Naive thymus-derived CD4-positive, alpha-beta T cell (primary cell): ENCODE measurements around the gene ZNF195. TPM values are rescaled to one million over a fixed set of nuclear protein-coding genes. Genes with fewer than 3 reads are reported as not detected.
"Not testable (repeated sequence)": the region's sequence is repeated elsewhere in the genome, so short reads cannot be mapped to it uniquely, and the experiment has no call there.

Experiments used
- ATAC-seq: fragments of 150-1000 bp; cut with Tn5 transposase; 2 replicates; pipeline ENCODE4 v1.10.0; 2021; ENCODE audit warnings: mild to moderate bottlenecking, moderate library complexity
- CTCF ChIA-PET: fragments of 350-600 bp; sonication (Branson Sonifier 250); formaldehyde crosslinking; loops from one replicate; lab custom pipeline; 2021; ENCODE audit warnings: antibody characterized with exemption; lab: Charles Lee
- POLR2A ChIA-PET: fragments of 350-600 bp; sonication (Branson Sonifier 250); formaldehyde crosslinking; loops from one replicate; lab custom pipeline; 2021; ENCODE audit warnings: antibody characterized with exemption, inconsistent platforms; lab: Charles Lee
- DNase-seq, 9 donors: peaks; one replicate each; pipeline versions ENCODE4 v3.0.0 to v3.0.0-alpha.2; 2020 to 2022; ENCODE audit warnings: mixed read lengths in 1 of 9
- H3K27ac ChIP-seq: one replicate; pipeline ENCODE4 v1.7.0; 2013; ENCODE audit warnings: mild to moderate bottlenecking, low read depth, low read length, moderate library complexity
- H3K27me3 ChIP-seq, 2 donors: one replicate each; pipeline ENCODE4 v1.7.0; 2013; ENCODE audit warnings: low read length in 2 of 2, mild to moderate bottlenecking in 2 of 2, moderate library complexity in 2 of 2; ENCODE audit not compliant: control insufficient read depth in 2 of 2, insufficient read depth in 2 of 2
- H3K36me3 ChIP-seq, 3 experiments: 1 replicate in 2 of 3; 2 replicates in 1 of 3; pipeline ENCODE4 v1.7.0; 2013; ENCODE audit warnings: low read length in 3 of 3, mild to moderate bottlenecking in 3 of 3, moderate library complexity in 1 of 3; ENCODE audit not compliant: insufficient read depth in 3 of 3, control insufficient read depth in 2 of 3
- H3K4me1 ChIP-seq, 2 donors: one replicate each; pipeline ENCODE4 v1.7.0; 2013; ENCODE audit warnings: low read length in 2 of 2, mild to moderate bottlenecking in 2 of 2, moderate library complexity in 1 of 2; ENCODE audit not compliant: control insufficient read depth in 2 of 2, insufficient read depth in 2 of 2
- H3K4me3 ChIP-seq: 2 replicates; pipeline ENCODE4 v1.7.0; 2013; ENCODE audit warnings: mild to moderate bottlenecking, low read length
- H3K9me3 ChIP-seq, 3 experiments: 1 replicate in 2 of 3; 2 replicates in 1 of 3; pipeline ENCODE4 v1.7.0; 2013; ENCODE audit warnings: low read length in 3 of 3; ENCODE audit not compliant: control insufficient read depth in 2 of 3
- H3K27ac Mint-ChIP-seq, 9 donors: one replicate each; pipeline ENCODE4 v1.8.0; 2020 to 2022; ENCODE audit warnings: mixed read lengths in 9 of 9, mild to moderate bottlenecking in 8 of 9, moderate library complexity in 5 of 9, inconsistent platforms in 2 of 9
- H3K27me3 Mint-ChIP-seq, 5 donors: one replicate each; pipeline ENCODE4 v1.8.0; 2021 to 2022; ENCODE audit warnings: mixed read lengths in 5 of 5, mild to moderate bottlenecking in 1 of 5
- H3K36me3 Mint-ChIP-seq, 5 donors: one replicate each; pipeline ENCODE4 v1.8.0; 2020 to 2022; ENCODE audit warnings: mixed read lengths in 5 of 5, mild to moderate bottlenecking in 3 of 5, inconsistent platforms in 1 of 5
- H3K4me1 Mint-ChIP-seq, 7 donors: one replicate each; pipeline ENCODE4 v1.8.0; 2020 to 2022; ENCODE audit warnings: mixed read lengths in 7 of 7, mild to moderate bottlenecking in 3 of 7, inconsistent platforms in 1 of 7
- H3K4me3 Mint-ChIP-seq, 10 donors: one replicate each; pipeline ENCODE4 v1.8.0; 2020 to 2022; ENCODE audit warnings: mild to moderate bottlenecking in 10 of 10, mixed read lengths in 10 of 10, moderate library complexity in 6 of 10, inconsistent platforms in 2 of 10
- H3K9me3 Mint-ChIP-seq, 11 donors: one replicate each; pipeline ENCODE4 v1.8.0; 2020 to 2022; ENCODE audit warnings: mixed read lengths in 11 of 11, mild to moderate bottlenecking in 4 of 11, inconsistent platforms in 1 of 11, moderate library complexity in 1 of 11
- intact Hi-C, 2 donors: fragments of 100-400 bp; cut with micrococcal nuclease; formaldehyde crosslinking; loops; one replicate each; pipeline ENCODE4 v1.15.1; 2023
- polyA plus RNA-seq, 2 donors: library from polyadenylated mRNA; unstranded; fragments of 300-500 nt; fragmentation: Illumina TruSeq; gene quantifications; one replicate each; pipeline ENCODE4 v1.2.3, GENCODE V29; 2021
- total RNA-seq, 6 experiments: library from RNA in 5 of 6; stranded (reverse) in 5 of 6; gene quantifications; 1 replicate in 5 of 6; 2 replicates in 1 of 6; pipeline ENCODE4 v1.2.3 and lab custom pipeline; 2021 to 2026

ZNF195 gene
- total and polyA plus RNA-seq, 7 experiments from 2014 or later: 18.4 to 39.0 (median 29.9) TPM

DNA sequence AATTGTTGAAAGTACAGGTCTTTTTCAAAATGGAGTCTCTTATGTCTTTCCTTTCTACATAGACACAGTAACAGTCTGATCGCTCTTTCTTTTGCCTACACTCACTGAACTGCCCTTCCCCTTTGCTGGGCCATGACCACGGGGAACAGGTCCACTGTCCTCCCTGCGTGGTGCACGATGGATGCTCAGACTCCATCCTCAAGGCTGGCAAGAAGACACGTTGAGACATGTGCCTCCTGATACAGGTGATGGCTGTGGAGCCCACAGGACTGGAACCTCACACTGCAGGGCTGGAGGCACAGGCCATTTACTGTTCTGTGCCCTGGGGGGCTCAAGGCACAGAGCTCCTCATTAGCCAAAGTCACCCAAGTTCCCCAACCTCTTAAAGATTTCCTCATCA is 16.5 kb upstream of the ZNF195 start:
- H3K4me1 Mint-ChIP-seq, H3K36me3 Mint-ChIP-seq, H3K27me3 ChIP-seq, H3K27ac ChIP-seq, ATAC-seq, H3K9me3 ChIP-seq, H3K4me3 ChIP-seq, POLR2A ChIA-PET, H3K9me3 Mint-ChIP-seq, H3K36me3 ChIP-seq, DNase-seq, H3K4me1 ChIP-seq, intact Hi-C loops, H3K4me3 Mint-ChIP-seq, H3K27ac Mint-ChIP-seq: not testable (repeated sequence)
- H3K27me3 Mint-ChIP-seq: peaks cover 0 to 25% (median 9%) of the 10 kb centered on the region in 5 donors
- CTCF ChIA-PET: interaction anchor here (0.7 kb wide), 1 partner anchor 40 kb away, joined by 4 read pairs; no protein-coding TSS in a partner anchor

DNA sequence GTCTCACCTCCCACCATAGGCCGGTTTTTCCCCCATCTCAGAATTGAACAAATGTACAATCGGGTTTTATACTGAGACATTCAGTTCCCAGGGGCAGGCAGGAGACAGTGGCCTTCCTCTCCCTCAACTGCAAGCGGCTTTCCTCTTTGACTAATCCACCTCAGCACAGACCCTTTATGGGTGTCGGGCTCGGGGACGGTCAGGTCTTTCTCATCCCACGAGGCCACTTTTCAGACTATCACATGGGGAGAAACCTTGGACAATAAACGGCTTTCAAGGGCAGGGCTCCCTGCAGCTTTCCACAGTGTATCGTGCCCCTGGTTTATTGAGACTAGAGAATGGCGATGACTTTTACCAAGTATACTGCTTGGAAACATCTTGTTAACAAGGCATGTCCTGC is 16.0 kb upstream of the ZNF195 start:
- H3K4me3 Mint-ChIP-seq, H3K27ac Mint-ChIP-seq, H3K4me1 ChIP-seq, H3K27me3 ChIP-seq, H3K4me3 ChIP-seq, H3K4me1 Mint-ChIP-seq, H3K36me3 ChIP-seq, H3K36me3 Mint-ChIP-seq, H3K9me3 ChIP-seq, POLR2A ChIA-PET, intact Hi-C loops, ATAC-seq, H3K27ac ChIP-seq, DNase-seq, H3K9me3 Mint-ChIP-seq, CTCF ChIA-PET: not testable (repeated sequence)
- peaks cover 0 to 25% (median 9%) of the 10 kb centered on the region in 5 donors for H3K27me3 Mint-ChIP-seq

DNA sequence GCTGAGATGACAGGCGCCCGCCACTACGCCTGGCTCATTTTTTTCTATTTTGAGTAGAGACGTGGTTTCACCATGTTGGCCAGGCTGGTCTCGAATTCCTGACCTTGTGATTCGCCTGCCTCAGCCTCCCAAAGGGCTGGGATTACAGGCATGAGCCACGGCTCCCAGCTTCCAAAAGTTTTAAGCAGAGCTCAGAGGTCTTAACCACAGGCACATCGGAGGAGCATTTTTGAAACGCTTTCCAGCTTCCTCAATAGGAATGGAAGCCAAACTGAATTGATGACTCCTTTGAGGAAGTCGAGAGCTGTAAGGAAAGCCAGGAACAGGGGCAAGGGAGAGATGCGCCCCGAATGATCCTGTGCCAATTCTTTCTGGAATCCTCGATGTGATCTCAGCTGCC is 14.5 kb upstream of the ZNF195 start:
- POLR2A ChIA-PET, H3K27ac Mint-ChIP-seq, H3K4me3 ChIP-seq, H3K27me3 ChIP-seq, CTCF ChIA-PET, H3K36me3 Mint-ChIP-seq, H3K36me3 ChIP-seq, H3K9me3 ChIP-seq, H3K27ac ChIP-seq, DNase-seq, H3K4me1 Mint-ChIP-seq, H3K4me1 ChIP-seq, ATAC-seq, H3K4me3 Mint-ChIP-seq, intact Hi-C loops: not testable (repeated sequence)
- peaks cover 0 to 25% (median 9%) of the 10 kb centered on the region in 5 donors for H3K27me3 Mint-ChIP-seq
- peaks cover 0 to 16% (median 1%) of the 10 kb centered on the region in 11 donors for H3K9me3 Mint-ChIP-seq

DNA sequence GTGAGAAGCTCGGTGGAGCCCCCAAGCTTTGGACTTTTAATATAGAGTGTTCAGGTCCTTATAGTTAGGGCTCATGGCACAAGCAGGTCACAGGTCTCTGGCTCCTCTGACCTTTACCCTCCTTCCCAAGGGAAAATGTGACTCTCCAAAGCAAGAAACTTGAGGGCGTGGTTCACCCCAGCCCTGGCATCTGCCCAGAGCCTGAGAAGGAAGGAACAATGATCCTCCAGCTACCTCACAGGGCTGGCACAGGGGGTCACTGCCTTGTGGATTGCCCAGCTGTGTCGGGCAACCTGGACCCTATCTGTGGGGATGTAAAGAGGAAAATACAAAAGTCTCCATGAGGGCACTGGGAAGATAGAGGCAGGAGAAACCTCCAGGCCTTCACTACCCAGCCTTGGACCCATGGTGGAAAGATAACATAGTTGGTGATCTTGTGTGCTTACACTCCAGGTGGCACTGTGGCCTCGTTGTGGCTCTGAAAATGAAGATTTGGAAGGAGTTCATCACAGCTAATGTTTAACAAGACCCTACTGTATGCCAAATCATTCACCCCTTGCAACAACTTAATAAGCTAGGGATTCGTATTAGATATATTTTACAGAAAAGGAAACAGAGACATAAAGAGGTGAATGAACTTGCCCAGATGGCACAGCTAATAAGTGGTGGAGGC is 3.8 kb upstream of the ZNF195 start:
- intact Hi-C loops: no loop called here
- Histone ChIP-seq H3K27me3 (no peaks in the 10 kb centered on the region), H3K4me1 (peaks cover 12 to 13% of the 10 kb centered on the region in 2 donors), H3K27ac (no peak overlapping the region), H3K9me3 (no peaks in the 10 kb centered on the region), H3K4me3 (no peak overlapping the region), H3K36me3 (peaks cover 0 to 5% (median 0%) of the 10 kb centered on the region in 3 experiments)
- peaks cover 8 to 31% (median 27%) of the 10 kb centered on the region in 7 donors for H3K4me1 Mint-ChIP-seq
- ChIA-PET CTCF (no interaction called here), POLR2A (interaction anchor here (1.1 kb wide), 1 partner anchor 40 kb away, joined by 3 read pairs; no protein-coding TSS in a partner anchor)
- DNase-seq (no peak), ATAC-seq (no peak)
- H3K36me3 Mint-ChIP-seq: peaks cover 0 to 12% (median 3%) of the 10 kb centered on the region in 5 donors
- H3K9me3 Mint-ChIP-seq: peaks cover 0 to 22% (median 2%) of the 10 kb centered on the region in 11 donors
- no peak overlapping the region for H3K27ac Mint-ChIP-seq
- no peak overlapping the region for H3K4me3 Mint-ChIP-seq
- H3K27me3 Mint-ChIP-seq: peaks cover 0 to 9% (median 0%) of the 10 kb centered on the region in 5 donors

DNA sequence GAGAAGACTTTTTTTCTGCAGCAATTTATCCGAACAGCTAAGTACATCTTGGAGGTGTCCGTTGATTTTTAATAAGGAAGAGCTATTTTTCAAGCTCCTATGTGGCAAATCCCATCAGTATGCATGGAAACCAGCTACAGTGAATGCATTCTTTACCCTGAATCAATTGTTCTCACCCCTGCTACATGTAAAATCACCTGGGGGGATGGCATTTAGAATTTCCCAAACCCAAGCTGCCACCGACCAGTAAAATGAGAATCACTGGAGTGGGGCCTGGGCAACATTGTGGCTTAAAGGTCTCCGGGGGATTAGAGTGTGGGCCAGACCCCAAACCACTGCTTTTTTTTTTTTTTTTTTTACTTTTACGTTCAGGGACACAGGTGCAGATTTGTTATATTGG is 2.8 kb upstream of the ZNF195 start:
- peaks cover 0 to 24% (median 2%) of the 10 kb centered on the region in 11 donors for H3K9me3 Mint-ChIP-seq
- H3K27ac Mint-ChIP-seq: no peak overlapping the region
- no peak overlapping the region for H3K4me3 Mint-ChIP-seq
- POLR2A ChIA-PET: interaction anchor here (0.9 to 1.1 kb wide), 2 partner anchors 10 to 41 kb away, joined by 3 to 4 read pairs; no protein-coding TSS in a partner anchor
- Histone ChIP-seq H3K27me3 (no peaks in the 10 kb centered on the region), H3K4me1 (peaks cover 17% of the 10 kb centered on the region in 2 donors), H3K27ac (no peak overlapping the region), H3K36me3 (peaks cover 0 to 5% (median 0%) of the 10 kb centered on the region in 3 experiments), H3K9me3 (no peaks in the 10 kb centered on the region), H3K4me3 (no peak overlapping the region)
- peaks cover 0 to 9% (median 0%) of the 10 kb centered on the region in 5 donors for H3K27me3 Mint-ChIP-seq
- peaks cover 0 to 21% (median 8%) of the 10 kb centered on the region in 5 donors for H3K36me3 Mint-ChIP-seq
- DNase-seq (no peak), ATAC-seq (no peak)
- CTCF ChIA-PET: interaction anchor here (3.3 kb wide), 1 partner anchor 27 kb away, joined by 13 read pairs; no protein-coding TSS in a partner anchor
- intact Hi-C loops: no loop called here
- peaks cover 17 to 41% (median 37%) of the 10 kb centered on the region in 7 donors for H3K4me1 Mint-ChIP-seq

DNA sequence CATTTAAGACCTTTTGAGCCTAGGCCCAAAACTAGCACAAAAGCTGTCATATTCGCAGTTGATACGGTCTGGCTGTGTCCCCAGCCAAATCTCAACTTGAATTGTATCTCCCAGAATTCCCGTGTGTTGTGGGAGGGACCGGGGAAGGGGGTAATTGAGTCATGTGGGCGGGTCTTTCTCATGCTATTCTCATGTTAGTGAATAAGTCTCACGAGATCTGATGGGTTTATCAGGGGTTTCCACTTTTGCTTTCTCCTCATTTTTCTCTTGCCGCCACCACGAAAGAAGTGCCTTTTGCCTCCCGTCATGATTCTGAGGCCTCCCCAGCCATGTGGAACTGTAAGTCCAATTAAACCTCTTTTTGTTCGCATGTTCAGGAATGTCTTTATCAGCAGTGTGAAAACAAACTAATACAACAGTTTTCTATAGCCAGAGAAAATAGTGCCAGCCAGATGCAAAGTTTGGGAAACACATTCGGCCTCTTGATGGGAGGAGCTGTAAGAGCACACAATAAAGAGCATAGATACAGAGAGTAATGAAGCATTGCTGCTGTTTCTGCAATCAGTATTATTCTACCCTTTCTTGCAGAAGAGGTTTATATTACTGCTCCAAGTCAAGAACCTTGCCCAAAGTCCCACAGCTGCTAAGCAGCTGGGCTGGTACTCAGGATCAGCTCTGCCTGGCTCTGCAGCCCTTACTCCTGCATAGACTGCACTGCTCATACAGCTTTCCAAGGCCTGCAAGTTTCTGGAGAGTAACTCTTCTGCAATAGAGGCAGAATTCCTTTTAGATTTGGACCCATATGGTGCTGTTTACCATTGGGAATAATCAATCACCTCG is 2.0 kb upstream of the ZNF195 start:
- intact Hi-C loops: no loop called here
- Mint-ChIP-seq H3K36me3 (peaks cover 0 to 29% (median 14%) of the 10 kb centered on the region in 5 donors), H3K27me3 (peaks cover 0 to 3% (median 0%) of the 10 kb centered on the region in 5 donors), H3K27ac (peak overlapping the region in 6 of 9 donors; percentile 36 to 72 (median 52)), H3K4me1 (peaks cover 23 to 49% (median 45%) of the 10 kb centered on the region in 7 donors), H3K9me3 (peaks cover 0 to 22% (median 0%) of the 10 kb centered on the region in 11 donors), H3K4me3 (peak overlapping the region in 4 of 10 donors; percentile 25 to 100 (median 74))
- Histone ChIP-seq H3K27ac (no peak overlapping the region), H3K4me3 (no peak overlapping the region), H3K36me3 (peaks cover 0 to 5% (median 0%) of the 10 kb centered on the region in 3 experiments), H3K9me3 (no peaks in the 10 kb centered on the region), H3K4me1 (peaks cover 17 to 23% of the 10 kb centered on the region in 2 donors), H3K27me3 (no peaks in the 10 kb centered on the region)
- no peak for ATAC-seq
- ChIA-PET POLR2A (interaction anchor here (0.7 to 0.9 kb wide), 2 partner anchors 9 to 780 kb away, joined by 3 to 4 read pairs; no protein-coding TSS in a partner anchor), CTCF (interaction anchor here (3.3 kb wide), 1 partner anchor 28 kb away, joined by 13 read pairs; no protein-coding TSS in a partner anchor)
- DNase-seq: no peak
